Gastrocnemius medialis (tissue), 4 donors: ENCODE data around the gene MEGF9.

Experiments used
- POLR2A ChIP-seq, 2 donors: fragments of 450-650 bp; IDR thresholded peaks; one replicate each; pipeline ENCODE4 v1.6.1; 2017; ENCODE audit warnings: antibody characterized with exemption in 2 of 2, mild to moderate bottlenecking in 2 of 2, moderate library complexity in 2 of 2
- TF ChIP-seq, protein P1 (sequence below), 5 experiments: fragments of 450-650 bp in 3 of 5; fragments of 200-600 bp in 2 of 5; sonication (generic) in 2 of 5; IDR thresholded peaks in 4 of 5; conservative IDR thresholded peaks in 1 of 5; 1 replicate in 4 of 5; 2 replicates in 1 of 5; pipeline ENCODE4 v1.5.1; 2016 to 2019; ENCODE audit warnings: antibody characterized with exemption in 5 of 5, mild to moderate bottlenecking in 3 of 5, moderate library complexity in 3 of 5

DNA sequence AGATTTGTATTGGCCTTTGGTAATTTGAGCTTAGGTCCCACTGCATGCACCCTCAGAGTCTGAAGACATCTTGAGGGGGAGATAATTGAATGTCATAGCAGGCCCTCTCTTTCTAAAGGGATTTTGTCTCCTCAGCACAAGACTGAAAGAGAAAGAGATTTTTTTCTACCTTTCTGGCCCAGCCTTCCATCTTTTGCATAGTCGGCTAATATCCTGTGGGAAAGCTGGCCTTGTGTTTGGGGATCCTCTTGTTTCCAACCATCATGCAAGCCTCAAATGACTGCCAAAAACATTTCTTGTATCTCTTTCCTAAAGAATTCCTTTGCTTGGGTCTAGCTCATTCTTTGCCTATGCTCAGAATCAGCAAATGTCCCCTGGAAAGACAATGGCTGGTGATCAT, 92.3 kb downstream of the MEGF9 start:
- TF ChIP-seq POLR2A (IDR thresholded peaks at IDR 0.05) = no peak
- TF ChIP-seq, protein P1, sequence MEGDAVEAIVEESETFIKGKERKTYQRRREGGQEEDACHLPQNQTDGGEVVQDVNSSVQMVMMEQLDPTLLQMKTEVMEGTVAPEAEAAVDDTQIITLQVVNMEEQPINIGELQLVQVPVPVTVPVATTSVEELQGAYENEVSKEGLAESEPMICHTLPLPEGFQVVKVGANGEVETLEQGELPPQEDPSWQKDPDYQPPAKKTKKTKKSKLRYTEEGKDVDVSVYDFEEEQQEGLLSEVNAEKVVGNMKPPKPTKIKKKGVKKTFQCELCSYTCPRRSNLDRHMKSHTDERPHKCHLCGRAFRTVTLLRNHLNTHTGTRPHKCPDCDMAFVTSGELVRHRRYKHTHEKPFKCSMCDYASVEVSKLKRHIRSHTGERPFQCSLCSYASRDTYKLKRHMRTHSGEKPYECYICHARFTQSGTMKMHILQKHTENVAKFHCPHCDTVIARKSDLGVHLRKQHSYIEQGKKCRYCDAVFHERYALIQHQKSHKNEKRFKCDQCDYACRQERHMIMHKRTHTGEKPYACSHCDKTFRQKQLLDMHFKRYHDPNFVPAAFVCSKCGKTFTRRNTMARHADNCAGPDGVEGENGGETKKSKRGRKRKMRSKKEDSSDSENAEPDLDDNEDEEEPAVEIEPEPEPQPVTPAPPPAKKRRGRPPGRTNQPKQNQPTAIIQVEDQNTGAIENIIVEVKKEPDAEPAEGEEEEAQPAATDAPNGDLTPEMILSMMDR (IDR thresholded peaks at IDR 0.05 in 4 of 5, conservative IDR thresholded peaks at IDR 0.05 in 1 of 5) = no peak
